HuH-7 (cell line): ENCODE results near the gene TSGA10.
"Not testable (repeated sequence)": the region's sequence is repeated elsewhere in the genome, so short reads cannot be mapped to it uniquely, and the experiment has no call there.

Experiments used
- DNase-seq: peaks from one replicate; pipeline ENCODE4 v3.0.0; 2011; ENCODE audit warnings: low spot score

Gene TSGA10

DNA sequence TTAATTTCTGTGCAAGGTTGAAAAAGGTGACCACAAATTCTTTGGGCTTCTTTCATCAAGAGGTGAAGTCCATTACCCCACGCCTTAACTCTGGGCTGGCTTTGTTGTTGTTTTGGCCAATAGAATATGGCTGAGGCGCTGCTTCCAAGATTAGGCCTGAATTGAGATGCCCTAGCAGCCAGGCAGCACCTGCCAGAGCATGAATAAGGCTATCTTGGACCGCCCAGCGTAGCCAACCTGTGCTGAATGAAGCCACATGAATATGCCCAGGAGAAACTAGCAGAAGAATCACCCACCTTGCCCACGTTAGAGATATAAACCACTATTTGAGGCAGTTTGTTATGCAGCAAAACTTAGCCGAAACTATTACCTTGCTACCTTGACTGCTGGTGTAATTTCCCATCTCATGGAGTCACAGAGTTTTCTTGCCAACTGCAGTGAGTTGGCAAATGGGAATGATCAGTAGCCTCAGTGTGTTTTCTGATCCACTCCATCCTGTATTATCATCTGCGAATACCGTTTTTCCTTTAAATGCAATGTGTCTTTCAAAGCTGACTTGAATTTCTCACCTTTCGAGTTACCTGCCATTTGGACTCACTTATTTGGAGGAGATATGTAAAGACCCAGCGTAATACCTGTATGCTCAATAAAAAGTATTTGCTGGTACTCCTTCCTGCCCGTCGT lies 679 bp downstream of the TSGA10 start:
- DNase-seq, result no peak

DNA sequence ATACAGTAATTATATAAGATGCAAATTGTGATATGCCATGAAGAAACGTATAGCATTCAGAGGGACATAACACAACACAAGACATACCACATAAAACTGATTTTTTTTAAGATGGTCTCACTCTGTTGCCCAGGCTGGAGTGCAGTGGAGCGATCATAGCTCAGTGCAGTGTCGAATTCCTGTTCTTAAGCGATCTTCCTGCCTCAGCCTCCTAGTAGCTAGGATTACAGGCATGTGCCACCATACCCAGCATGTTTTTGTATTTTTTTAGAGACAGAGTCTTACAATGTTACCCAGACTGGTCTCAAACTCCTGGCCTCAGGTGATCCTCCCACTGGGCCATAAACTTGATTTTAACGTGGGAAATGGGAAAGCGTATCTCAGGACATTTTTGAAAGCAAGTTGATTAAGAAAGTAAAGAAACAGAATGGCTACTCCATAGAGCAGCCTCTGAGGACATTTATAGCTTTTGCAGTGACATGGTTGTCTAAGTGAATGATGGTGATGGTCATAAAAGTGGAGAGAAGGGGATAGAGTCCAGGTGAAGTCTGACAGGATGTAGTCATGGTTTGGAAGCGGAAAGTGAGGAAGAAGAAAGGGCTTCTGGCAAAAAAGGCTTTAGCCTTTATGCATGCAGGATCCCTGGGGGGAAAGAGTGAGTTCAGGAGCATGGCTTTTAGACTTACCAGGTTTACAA lies 2.4 kb downstream of the TSGA10 start:
- DNase-seq, result no peak

DNA sequence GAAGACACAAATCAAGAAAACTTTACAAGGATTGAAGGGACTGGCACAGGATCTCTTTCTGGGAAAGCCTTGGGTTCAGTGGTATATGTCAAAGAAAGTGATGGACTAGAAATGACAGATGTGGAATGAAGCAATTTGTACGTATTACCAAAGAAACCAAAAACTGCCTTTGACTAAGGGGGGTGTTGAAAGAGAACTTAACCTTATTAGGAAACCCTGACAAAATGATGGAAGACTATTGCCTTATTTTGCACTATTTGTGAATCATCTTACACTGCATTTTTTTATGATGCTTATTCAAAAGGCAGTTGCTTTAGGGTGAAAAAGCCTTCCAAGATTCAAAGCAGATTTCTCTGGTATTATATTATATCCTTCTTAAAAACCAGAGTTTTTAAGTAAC lies 4.0 kb downstream of the TSGA10 start:
- no peak for DNase-seq

DNA sequence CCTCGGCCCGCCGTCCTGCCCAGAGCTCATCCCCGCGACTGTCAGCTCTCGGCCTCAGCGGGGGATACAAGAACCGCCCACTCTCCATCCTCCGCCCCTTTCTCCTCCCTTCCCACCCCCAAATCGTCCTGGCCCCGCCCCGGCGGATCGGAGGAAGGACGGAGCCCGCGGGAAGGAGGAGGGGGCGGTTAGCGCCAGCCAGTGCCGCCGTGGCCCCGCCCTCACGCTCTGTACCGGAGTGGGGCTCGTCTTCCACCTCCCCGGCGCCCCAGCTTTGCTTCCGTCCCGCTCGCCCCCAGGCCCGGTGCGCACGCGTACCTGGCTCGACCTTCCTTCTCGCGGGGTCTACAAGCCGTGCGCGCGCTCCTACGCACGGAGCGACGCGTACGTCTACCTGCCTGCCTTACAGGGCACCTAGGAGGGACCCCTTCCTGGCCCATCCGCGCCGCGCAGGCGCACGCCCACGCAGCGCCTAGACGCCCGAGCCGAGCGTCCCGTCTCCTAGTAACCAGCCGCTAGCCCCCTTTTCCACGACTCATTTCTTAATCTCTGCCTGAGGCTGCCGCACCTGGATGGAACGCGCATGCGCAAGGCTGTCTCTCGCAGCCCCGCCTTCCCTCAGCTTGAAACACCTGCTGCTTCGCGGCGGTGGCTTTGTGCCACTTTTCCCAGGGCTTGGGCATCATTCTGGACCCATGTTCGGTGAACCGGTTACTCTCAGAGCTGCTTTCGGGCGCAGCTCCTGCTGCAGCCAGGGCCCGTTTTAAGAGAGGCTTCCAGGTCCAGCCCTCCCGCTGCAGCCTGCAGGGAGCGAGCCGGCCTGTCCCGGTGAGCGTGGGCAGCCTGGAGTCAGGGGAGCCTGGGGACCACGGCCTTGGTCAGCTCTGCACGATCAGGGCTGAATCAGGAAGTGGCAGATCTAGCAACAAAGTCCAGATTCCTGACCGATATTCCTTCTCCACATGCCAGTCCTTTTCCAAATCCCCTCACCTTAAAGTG lies 13.3 kb downstream of the TSGA10 start, which contains the start of gene C2orf15:
C2orf15 (plus strand) TSS at position 598 of the 999 bp plus-strand sequence. CDS start 8,852 bp downstream, outside the sequence.
- DNase-seq, result peak; percentile 96

DNA sequence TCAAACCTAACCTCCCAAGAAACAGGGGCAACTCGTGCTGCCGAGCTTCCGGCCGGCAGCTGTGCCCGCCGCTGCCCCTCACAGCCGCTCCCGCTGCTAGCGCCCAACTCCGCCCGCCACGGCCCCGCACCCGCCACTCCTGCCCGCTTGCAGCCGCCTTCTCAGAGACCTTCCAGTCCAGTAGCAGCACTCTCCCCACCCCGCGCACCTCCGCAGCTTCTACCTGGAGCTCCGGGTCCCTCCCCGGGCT lies 14.0 kb downstream of the TSGA10 start:
- no peak for DNase-seq

DNA sequence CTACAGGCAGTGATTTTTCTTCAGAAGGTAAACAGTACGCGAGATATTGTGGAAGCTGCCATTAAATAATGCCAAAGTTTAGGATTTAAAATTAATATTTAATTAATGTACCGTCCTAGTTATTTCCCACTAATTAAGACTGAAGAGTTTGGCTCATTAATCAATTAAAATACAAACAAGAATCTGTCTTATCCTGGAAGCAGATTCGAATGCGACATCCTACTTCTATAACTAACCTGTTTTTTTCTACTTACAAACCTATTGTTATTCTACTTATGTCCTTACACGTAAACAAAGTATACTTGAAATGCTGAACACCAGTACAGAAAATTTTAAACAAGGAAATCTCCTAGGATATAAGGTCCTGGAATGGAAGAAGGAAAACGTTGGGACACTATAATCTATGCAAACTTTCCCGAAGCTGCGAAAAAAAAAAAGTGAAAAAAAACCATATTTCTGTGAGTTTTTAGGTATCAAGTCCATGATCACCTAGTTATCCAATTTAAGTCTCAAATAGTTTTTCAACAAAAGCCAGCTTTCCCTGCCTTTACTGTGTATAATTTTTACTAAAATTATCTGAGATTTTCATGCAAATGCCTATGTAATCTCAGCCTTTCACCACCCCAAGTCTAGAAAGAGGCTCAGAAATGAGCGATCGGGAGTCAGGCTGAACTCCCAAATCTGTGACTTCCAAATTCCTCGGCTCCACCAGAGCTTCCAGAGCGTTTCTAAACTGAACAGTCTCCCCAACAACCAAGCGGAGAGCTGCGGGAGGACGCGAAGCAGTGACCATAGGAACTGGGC lies 14.5 kb downstream of the TSGA10 start:
- no peak for DNase-seq

DNA sequence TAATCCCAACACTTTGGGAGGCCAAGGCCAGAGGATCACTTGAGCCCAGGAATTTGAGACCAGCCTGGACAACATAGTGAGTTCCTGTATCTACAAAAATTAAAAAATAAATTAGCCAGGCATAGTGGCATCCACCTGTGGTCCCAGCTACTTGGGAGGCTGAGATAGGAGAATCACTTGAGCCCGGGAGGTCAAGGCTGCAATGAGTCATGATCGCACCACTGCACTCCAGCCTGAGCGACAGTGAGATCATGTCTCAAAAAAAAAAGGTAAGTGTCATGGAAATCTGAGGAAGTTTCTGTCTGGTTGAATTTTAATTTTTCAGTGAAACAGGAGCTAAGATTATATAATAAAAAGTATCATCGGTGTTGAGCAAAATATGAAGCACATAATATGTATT lies 15.7 kb downstream of the TSGA10 start:
- no peak for DNase-seq

DNA sequence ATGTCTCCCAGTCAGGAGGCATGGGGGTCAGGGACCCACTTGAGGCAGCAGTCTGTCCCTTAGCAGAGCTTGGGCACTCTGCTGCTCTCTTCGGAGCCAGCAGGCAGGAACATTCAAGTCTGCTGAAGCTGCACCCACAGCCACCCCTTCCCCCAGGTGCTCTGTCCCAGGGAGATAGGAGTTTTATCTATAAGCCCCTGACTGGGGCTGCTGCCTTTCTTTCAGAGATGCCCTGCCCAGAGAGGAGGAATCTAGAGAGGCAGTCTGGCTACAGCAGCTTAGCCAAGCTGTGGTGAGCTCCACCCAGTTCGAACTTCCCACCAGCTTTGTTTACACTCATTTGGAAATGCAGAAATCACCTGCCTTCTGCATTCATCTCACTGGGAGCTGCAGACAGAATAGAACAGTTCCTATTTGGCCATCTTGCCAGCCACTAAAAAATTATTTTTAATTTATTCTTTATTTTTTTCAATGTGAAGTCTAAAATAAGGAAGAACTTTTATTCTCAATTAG lies 19.6 kb downstream of the TSGA10 start:
- not testable (repeated sequence) for DNase-seq

DNA sequence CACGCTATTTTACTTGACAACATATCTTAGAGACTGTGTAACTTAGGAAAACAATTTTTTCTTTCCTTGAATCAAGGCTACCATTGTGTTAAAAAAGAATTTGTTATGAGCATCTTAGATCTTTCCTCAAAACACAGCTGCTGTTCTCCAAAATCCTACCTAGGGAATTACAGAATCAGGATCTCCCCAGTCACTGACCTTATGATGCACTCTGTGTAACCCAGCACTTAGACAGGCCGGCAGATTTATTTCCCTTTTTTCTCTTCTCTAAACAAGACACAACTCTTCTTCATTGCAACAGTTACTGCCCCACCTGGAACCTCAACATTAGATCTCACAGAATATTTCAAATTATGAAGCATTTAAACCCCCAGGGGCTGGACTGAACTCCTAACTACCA lies 26.8 kb downstream of the TSGA10 start:
- DNase-seq, result no peak

DNA sequence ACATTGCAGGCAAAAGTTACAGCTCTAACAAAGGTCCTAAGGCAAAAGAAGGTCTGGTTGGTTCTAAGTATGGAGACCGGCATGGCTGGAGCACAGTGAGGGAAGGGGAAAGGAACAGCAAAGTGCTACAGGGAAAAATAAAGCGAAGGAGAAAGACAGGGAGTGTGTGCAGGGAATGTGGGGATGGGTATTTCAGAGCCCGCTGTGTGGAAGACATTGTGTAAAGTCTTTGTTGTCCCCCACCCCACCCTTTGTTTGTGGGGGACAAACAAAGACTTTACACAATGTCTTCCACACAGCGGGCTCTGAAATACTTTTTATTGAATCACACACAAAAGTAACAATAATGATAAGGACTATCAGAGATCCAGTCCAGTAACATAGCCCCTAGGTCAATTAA lies 42.1 kb downstream of the TSGA10 start:
- no peak for DNase-seq

DNA sequence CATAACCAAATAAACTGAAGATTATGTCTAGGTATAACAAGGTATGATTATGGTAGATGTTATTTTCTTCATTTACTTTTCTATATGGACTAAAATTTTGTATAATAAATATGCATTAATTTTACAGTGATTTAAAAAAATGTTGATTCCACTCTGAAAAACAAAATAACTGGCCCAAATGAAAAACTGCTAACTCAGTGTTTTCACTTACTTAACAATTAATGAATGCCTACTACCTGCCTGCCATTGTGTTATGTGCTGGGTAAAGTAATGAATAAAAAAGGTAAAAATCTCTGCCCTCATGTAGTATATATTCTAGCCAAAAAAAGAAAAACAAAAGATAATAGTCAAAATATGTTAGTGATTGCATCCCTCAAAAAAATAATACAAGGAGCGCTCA lies 42.8 kb downstream of the TSGA10 start:
- no peak for DNase-seq

DNA sequence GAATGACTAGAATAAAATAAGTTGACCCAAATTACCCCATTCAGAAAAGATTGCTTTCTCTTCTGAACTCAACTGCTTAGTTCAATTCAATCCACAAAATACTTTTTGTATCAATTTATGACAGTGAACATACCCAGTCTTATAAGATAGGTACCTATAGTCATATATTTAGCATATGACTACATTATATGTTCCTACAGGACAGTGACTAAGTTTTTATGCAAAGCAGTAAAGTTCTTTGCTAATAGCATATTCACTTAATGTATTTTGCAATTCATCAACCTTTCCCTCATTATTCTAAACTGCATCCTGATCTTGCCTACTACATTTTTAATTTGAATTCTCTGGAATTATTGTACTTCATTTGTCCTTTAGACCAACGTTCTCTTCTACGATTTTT lies 43.5 kb downstream of the TSGA10 start:
- no peak for DNase-seq

DNA sequence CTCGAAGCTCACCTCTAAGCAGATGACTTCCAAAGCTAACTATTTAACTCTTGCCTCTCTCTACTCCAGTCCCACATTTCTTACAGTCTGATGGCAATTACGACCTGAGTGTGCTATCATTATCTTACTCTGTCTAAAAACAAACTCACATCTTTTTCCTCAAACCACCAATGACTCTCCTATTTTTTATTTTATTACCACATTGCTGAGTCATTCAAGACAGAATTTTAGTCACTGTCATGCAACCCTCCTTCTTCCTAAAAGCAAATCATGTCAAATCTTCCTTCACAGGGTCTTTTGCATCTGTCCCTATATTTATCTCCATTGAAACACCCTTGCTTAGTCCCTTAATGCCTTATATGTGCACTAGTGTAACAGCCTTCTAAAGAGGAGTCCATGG lies 47.8 kb downstream of the TSGA10 start:
- no peak for DNase-seq

DNA sequence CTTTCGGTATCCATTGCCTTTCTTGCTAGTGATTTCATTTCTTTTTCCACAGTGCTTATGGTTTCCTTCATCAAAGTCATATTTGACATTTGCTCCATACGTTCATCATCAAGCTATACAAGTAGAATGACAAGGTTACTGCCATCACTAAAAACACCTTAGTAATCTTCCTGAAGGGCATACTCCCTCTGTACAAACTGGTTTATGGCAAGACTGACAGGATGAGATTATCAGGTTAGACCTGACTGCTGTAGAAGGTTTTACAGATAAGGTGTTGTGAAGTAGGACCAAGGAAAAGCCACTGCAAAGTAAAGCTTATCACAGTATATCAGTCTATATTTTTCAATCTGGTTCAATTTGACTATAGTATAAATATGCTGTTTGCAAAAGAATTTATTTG lies 50.7 kb downstream of the TSGA10 start:
- DNase-seq, result no peak

DNA sequence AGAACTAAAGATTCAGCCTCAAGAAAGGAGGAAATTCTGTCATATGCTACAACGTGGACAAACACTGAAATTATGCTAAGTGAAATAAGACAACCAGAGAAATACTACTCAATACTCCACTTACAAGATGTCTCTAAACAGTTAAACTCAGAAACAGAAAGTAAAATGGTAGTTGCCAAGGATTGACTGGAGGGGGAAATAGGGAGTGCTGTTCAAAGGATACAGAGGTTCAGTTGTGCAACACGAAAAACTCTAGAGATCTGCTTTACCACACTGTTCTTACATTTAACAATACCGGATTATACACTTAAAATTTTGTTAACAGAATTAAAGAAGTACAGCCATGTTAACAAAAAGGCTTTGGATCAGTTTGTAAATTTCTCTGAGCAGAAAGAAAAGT lies 53.0 kb downstream of the TSGA10 start:
- DNase-seq, result peak; percentile 31

DNA sequence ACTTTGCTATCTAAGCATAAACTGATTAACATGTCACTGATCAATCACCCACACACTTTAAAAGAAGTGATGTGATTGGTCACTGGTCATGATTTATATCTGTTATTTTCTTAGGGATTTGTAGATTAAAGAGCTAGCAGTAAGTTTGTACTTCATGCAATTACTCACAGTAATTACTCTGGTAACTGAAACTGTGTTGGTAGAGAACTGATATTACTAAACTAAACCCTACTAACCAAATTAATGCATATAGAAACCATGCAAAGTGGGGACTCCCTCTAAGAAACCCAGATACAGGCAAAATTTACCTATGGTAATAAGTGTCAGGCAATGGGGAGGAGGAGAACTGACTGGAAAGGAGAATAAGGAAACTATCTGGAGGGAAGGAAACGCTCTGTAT lies 58.0 kb downstream of the TSGA10 start:
- no peak for DNase-seq

DNA sequence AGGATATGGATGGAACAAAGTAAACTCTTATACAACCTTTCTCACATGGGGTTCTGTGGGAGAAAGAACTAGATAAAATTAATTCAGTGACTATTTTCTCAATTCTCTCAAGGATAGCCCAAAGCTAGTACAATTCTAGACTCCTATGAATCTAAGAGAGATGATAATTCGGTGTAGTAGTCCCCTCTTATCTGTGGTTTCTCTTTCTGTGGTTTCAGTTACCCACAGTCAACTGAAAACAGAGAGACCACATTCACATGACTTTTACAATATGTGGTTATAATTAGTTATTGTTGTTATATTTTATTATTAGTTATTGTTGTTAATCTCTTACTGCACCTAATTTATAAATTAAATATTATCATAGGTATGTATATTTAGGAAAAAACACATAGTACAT lies 66.7 kb downstream of the TSGA10 start:
- no peak for DNase-seq

DNA sequence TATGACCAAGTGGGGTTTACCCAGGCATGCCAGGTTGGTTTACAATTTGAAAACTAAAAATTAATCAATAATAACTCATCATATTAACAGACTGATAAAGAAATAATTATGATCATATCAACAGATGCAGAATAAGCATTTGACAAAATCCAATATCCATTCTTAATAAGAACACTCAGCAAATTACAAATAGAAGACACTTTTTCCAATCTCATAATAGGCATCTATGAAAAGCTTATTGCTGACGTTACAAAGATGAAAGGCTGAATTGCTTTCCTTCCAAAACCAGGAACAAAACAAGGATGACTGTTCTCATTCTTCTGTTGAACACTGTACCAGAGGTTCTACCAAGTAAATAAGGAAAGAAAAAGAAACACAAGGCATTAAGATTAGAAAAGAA lies 68.4 kb downstream of the TSGA10 start:
- DNase-seq, result no peak

DNA sequence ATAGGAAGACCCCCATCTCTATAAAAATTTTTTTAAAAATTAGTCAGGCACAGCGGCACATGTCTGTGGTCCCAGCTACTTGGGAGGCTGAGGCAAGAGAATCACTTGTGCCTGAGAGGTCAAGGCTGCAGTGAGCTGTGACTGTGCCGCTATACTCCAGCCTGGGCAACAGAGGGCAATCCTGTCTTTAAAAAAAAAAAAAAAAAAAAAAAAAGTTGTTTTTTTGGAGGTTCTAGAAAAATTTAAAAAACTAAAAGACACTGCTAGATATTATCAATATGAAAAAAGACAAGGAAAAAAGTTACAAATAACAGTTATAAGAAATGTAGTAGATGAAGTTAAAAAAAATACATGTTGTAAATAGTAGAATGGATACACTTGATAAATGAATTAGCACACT lies 69.3 kb downstream of the TSGA10 start:
- no peak for DNase-seq

DNA sequence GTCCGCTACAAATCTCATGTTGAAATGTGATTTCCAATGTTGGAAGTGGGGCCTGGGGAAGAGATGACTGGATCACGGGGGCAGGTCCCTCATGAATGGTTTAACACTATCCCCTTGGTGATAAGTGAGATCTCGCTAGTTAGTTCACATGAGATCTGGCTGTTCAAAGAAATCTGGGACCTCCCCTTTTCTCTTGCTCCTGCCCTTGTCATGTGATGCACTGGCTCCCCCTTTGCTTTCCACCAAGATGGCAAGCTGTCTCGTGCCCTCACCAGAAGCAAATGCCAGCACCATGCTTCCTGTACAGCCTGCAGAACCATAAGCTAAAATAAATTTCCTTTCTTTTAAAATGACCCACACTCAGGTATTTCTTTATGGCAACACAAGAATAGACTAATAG lies 70.5 kb downstream of the TSGA10 start:
- no peak for DNase-seq

DNA sequence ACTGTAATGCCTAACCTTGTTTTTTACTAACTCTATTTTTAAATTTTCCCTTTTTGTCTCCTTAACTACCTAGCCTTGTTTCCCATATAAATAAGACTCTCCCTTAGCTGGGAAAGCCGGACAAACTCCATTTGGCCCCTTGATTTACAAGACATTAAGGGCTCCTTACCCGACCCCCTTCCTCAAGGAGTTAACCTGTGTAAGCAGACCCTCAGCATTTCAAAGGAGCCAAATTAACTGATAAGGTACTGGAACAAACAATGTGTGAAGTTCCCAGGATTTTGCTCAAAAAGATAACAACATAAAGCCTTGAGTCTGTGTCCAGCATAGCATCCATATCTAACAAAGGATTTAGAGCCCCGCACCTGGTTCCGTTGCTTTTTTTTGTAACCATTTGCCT lies 72.9 kb downstream of the TSGA10 start:
- no peak for DNase-seq

DNA sequence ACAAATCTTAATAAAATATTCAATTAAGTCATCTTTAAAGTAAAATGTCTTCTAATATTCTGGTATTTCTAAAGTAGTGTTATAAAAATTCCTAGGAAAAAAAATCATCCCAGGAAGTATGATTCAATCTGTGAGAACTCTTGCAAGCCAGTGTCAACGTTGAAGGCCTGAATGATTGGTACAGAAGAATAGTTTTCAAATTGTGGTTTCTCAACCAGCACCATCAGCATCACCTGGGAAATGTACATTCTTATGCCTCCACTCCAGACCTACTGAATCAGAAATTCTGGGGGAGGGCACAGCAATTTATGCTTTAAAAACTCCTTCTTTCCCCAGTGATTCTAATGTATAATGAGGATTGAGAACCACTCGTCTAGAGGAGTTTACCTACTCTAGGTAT lies 75.5 kb downstream of the TSGA10 start:
- DNase-seq, result no peak
